Panc1 (cell line): Measurements from ENCODE around the gene TPRG1L.

Experiments used
- CTCF ChIP-seq: fragments of 450-650 bp; IDR thresholded peaks from 2 replicates; pipeline ENCODE4 v1.5.1; 2017; ENCODE audit warnings: mild to moderate bottlenecking
- SIN3A ChIP-seq: IDR thresholded peaks from 2 replicates; pipeline ENCODE4 v1.6.1; 2012; ENCODE audit warnings: low read depth, mild to moderate bottlenecking, low read length, moderate library complexity, borderline replicate concordance; ENCODE audit not compliant: insufficient read depth
- TCF7L2 ChIP-seq: IDR thresholded peaks from 2 replicates; pipeline ENCODE4 v1.6.1; 2011; ENCODE audit warnings: mild to moderate bottlenecking, low read depth, low read length, inconsistent platforms

GRCh38 chr1:3590951-3591865 is 33.6 kb upstream of the TPRG1L start:
- TF ChIP-seq CTCF (no peak), TCF7L2 (no peak), SIN3A (no peak)
